Body of pancreas (tissue), 4 donors: Measurements from ENCODE around the gene UCN3.

ENCODE experiments used
- POLR2A ChIP-seq, 3 donors: fragments of 450-650 bp; IDR thresholded peaks; one replicate each; pipeline ENCODE4 v1.6.1; 2016; ENCODE audit warnings: antibody characterized with exemption in 3 of 3, mild to moderate bottlenecking in 2 of 3
- TF ChIP-seq, protein P1 (sequence below), 7 experiments: fragments of 450-650 bp in 4 of 7; fragments of 200-600 bp in 3 of 7; sonication (generic) in 3 of 7; IDR thresholded peaks; one replicate each; pipeline ENCODE4 v1.5.1; 2016 to 2019; ENCODE audit warnings: antibody characterized with exemption in 7 of 7

DNA sequence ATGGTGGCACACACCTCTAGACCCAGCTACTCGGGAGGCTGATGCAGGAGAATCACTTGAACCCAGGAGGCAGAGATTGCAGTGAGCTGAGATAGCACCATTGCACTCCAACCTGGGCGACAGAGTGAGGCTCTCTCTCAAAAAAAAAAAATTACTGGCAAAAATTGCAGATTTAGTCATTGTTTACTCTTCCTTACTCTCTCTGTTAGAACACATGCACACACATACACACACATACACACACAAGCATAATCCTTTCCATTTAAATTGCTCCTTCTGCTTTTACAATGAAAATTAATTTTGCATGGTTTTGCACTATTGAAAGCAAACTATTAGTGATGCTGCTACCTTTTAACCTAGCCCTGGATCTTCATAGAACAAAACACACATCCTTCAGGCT, 15.4 kb upstream of the UCN3 start:
- TF ChIP-seq, protein P1, sequence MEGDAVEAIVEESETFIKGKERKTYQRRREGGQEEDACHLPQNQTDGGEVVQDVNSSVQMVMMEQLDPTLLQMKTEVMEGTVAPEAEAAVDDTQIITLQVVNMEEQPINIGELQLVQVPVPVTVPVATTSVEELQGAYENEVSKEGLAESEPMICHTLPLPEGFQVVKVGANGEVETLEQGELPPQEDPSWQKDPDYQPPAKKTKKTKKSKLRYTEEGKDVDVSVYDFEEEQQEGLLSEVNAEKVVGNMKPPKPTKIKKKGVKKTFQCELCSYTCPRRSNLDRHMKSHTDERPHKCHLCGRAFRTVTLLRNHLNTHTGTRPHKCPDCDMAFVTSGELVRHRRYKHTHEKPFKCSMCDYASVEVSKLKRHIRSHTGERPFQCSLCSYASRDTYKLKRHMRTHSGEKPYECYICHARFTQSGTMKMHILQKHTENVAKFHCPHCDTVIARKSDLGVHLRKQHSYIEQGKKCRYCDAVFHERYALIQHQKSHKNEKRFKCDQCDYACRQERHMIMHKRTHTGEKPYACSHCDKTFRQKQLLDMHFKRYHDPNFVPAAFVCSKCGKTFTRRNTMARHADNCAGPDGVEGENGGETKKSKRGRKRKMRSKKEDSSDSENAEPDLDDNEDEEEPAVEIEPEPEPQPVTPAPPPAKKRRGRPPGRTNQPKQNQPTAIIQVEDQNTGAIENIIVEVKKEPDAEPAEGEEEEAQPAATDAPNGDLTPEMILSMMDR (IDR thresholded peaks at IDR 0.05), result no peak
- TF ChIP-seq POLR2A (IDR thresholded peaks at IDR 0.05), result no peak
